Measurements from ENCODE around the gene NEK9. TPM values are rescaled to one million over a fixed set of nuclear protein-coding genes. Genes with fewer than 3 reads are reported as not detected.
A peak's percentile ranks its signal among the peaks of the same experiment; 100 is the strongest.

Gene NEK9
- total RNA-seq, 1 experiment from 2014 or later: 56.5 TPM

DNA sequence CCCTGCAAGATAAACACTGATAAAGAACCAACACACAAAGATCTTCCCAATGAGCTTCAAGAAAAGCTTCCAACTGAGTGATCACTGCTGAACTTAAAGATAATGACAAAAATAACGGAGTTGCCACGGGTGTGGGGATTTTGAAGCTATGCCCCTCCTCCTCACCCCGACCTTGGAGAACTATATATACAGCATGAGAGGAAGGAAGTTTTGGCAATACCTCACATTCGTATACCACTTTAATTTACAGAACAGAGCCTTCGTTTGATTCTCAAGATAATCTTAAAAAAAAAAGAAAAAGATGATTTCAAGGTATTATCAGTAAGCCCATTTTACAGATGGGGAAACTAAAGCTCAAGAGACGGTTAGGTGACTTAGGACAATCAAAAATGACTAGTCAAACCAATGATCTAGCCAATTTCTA, 715 bp downstream of the NEK9 start:
- H3K79me2 ChIP-seq (ENCODE audit: insufficient read depth, low read length): no peaks in the 10 kb centered on the region
- TF ChIP-seq, protein P1, sequence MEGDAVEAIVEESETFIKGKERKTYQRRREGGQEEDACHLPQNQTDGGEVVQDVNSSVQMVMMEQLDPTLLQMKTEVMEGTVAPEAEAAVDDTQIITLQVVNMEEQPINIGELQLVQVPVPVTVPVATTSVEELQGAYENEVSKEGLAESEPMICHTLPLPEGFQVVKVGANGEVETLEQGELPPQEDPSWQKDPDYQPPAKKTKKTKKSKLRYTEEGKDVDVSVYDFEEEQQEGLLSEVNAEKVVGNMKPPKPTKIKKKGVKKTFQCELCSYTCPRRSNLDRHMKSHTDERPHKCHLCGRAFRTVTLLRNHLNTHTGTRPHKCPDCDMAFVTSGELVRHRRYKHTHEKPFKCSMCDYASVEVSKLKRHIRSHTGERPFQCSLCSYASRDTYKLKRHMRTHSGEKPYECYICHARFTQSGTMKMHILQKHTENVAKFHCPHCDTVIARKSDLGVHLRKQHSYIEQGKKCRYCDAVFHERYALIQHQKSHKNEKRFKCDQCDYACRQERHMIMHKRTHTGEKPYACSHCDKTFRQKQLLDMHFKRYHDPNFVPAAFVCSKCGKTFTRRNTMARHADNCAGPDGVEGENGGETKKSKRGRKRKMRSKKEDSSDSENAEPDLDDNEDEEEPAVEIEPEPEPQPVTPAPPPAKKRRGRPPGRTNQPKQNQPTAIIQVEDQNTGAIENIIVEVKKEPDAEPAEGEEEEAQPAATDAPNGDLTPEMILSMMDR (conservative IDR thresholded peaks at IDR 0.05): no peak
- no peak overlapping the region for H4K5ac ChIP-seq (ENCODE audit: insufficient read length, low read depth, low read length)
- H3K27me3 ChIP-seq (ENCODE audit: insufficient read depth, low read length): no peaks in the 10 kb centered on the region
- no peak overlapping the region for H2BK15ac ChIP-seq (ENCODE audit: low read depth, low read length)
- peak overlapping the region; percentile 86 for H3K4me2 ChIP-seq (ENCODE audit: insufficient read depth, insufficient read length, low read length)
- H3K27ac ChIP-seq (ENCODE audit: insufficient read length, low read depth, low read length): no peak overlapping the region
- no peak overlapping the region for H3K4ac ChIP-seq (ENCODE audit: low read depth, low read length)
- H2AK5ac ChIP-seq (ENCODE audit: insufficient read length, low read length): no peak overlapping the region
- no peaks in the 10 kb centered on the region for H4K20me1 ChIP-seq (ENCODE audit: control insufficient read depth, insufficient read depth, insufficient read length)
- no peaks in the 10 kb centered on the region for H3K9me3 ChIP-seq (ENCODE audit: control insufficient read depth, low read depth, low read length)
- H3T11ph ChIP-seq (ENCODE audit: low read length): no peak overlapping the region
- H2BK12ac ChIP-seq (ENCODE audit: insufficient read length, low read depth, low read length): no peak overlapping the region
- peak overlapping the region; percentile 78 for H3K18ac ChIP-seq (ENCODE audit: insufficient read length, low read depth, low read length)
- H3K14ac ChIP-seq (ENCODE audit: insufficient read depth, low read length): no peak overlapping the region
- no peak overlapping the region for H2BK120ac ChIP-seq (ENCODE audit: low read depth, low read length, poor library complexity, severe bottlenecking)
- no CpG with 5 or more reads among the region's 6 CpGs for WGBS (ENCODE audit: extremely low coverage, insufficient read length, low lambda C conversion rate)
- H4K91ac ChIP-seq (ENCODE audit: insufficient read length, low read depth, low read length): no peak overlapping the region
- no peak overlapping the region for H2BK20ac ChIP-seq (ENCODE audit: low read depth, low read length, poor library complexity, severe bottlenecking)
- peak overlapping the region; percentile 70 for H3K9ac ChIP-seq (ENCODE audit: extremely low read depth, insufficient read length, low read length)
- H3K4me3 Mint-ChIP-seq: peak overlapping the region; percentile 92 to 93
- H3K56ac ChIP-seq (ENCODE audit: insufficient read length, low read depth, low read length): no peak overlapping the region
- peaks cover 3 to 10% (median 3%) of the 10 kb centered on the region in 3 experiments; a peak in 5 of 7 replicates for H3K36me3 Mint-ChIP-seq (ENCODE audit: insufficient read depth in 1 of 3, low read depth in 3 of 3)
- H2AFZ ChIP-seq (ENCODE audit: low read length): no peak overlapping the region
- H3K4me1 ChIP-seq (ENCODE audit: insufficient read depth, low read length): no peaks in the 10 kb centered on the region
- peak overlapping the region; percentile 60 to 95 (median 86) for H3K27ac Mint-ChIP-seq
- H3K23me2 ChIP-seq (ENCODE audit: insufficient read length, low read depth, low read length, poor library complexity, severe bottlenecking): peaks cover 2% of the 10 kb centered on the region
- no peak overlapping the region for H4K8ac ChIP-seq (replicated peaks; ENCODE audit: insufficient read length, low read depth, low read length)
- H3K79me1 ChIP-seq (ENCODE audit: insufficient read depth, low read depth, low read length, poor library complexity, severe bottlenecking): no peaks in the 10 kb centered on the region
- H3K27me3 Mint-ChIP-seq (ENCODE audit: low read depth): no peaks in the 10 kb centered on the region
- peaks cover 12 to 21% of the 10 kb centered on the region in 2 experiments for H3K4me1 Mint-ChIP-seq
- H3K23ac ChIP-seq (ENCODE audit: insufficient read length, low read depth, low read length): no peak overlapping the region
- DNase-seq: no peak
- no peaks in the 10 kb centered on the region for H3K9me3 Mint-ChIP-seq
- no peak overlapping the region for H2BK5ac ChIP-seq (ENCODE audit: insufficient read length, low read length)
